Measurements from ENCODE around the gene ASTL. TPM values are rescaled to one million over a fixed set of nuclear protein-coding genes. Genes with fewer than 3 reads are reported as not detected.
"Not testable (repeated sequence)": the region's sequence is repeated elsewhere in the genome, so short reads cannot be mapped to it uniquely, and the experiment has no call there.

Gene ASTL
- total RNA-seq, 1 donor from 2014 or later: not detected

DNA sequence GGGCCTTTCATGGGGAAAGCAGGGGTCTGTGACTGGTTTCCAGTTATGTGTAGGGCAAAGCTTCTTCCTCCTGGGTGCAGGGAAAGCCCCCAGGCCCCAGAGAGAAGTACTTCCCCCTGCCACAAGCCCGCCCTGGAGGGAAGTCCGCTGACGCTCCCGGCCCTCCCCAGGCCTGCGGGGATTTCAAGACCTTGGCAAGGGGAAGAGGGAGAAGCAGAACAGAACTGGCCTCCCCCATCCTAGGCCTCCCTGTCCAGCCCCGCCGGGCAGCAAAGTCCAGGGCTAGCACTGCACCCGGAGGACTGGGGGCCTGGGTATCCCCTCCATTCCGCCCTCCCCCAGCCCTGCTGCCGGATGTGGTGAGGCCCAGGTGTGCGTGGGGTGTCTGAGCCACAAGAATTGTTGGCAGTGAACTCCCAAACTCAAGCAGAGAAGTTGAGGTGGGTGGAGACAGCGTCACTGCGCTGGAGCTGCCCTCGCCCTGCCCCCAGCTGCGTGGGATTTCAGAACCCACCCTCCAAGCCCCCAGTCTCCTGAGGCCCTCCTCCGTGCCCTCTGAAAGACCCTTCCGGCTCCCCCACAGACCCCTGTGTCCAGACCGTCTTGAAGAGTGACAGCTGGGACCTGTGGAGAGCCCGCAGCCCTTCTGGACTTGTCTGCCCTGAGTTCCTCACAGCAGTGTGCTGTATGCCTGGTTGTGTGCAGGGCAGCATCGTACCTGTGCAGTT, 8.0 kb upstream of the ASTL start:
- peak overlapping the region in 1 of 3 donors; percentile 8 for H3K9ac ChIP-seq (ENCODE audit: low read depth in 1 of 3, low read length in 3 of 3)
- H3K36me3 ChIP-seq (ENCODE audit: control insufficient read depth in 3 of 3, insufficient read depth in 3 of 3, low read length in 3 of 3): peaks cover 0 to 3% (median 2%) of the 10 kb centered on the region in 3 donors
- H3K4me3 ChIP-seq (ENCODE audit: low read length in 3 of 3): no peak overlapping the region
- no peaks in the 10 kb centered on the region for H3K27me3 ChIP-seq (ENCODE audit: control insufficient read depth in 3 of 3, insufficient read depth in 3 of 3, low read length in 3 of 3)
- peak overlapping the region; percentile 70 for H3K27ac ChIP-seq (ENCODE audit: low read depth, low read length)
- peaks cover 9 to 14% (median 14%) of the 10 kb centered on the region in 3 donors for H3K4me1 ChIP-seq (ENCODE audit: control insufficient read depth in 3 of 3, insufficient read depth in 3 of 3, low read length in 3 of 3)
- H3K9me3 ChIP-seq (ENCODE audit: control insufficient read depth in 3 of 3, low read length in 3 of 3): no peaks in the 10 kb centered on the region

- H3K36me3 ChIP-seq (ENCODE audit: control insufficient read depth in 3 of 3, insufficient read depth in 3 of 3, low read length in 3 of 3): peaks cover 0 to 3% (median 2%) of the 10 kb centered on the region in 3 donors
- peaks cover 9 to 14% (median 14%) of the 10 kb centered on the region in 3 donors for H3K4me1 ChIP-seq (ENCODE audit: control insufficient read depth in 3 of 3, insufficient read depth in 3 of 3, low read length in 3 of 3)
- H3K27ac ChIP-seq (ENCODE audit: low read depth, low read length): peak overlapping the region; percentile 70
- H3K27me3 ChIP-seq (ENCODE audit: control insufficient read depth in 3 of 3, insufficient read depth in 3 of 3, low read length in 3 of 3): no peaks in the 10 kb centered on the region
- H3K9me3 ChIP-seq (ENCODE audit: control insufficient read depth in 3 of 3, low read length in 3 of 3): no peaks in the 10 kb centered on the region
- H3K9ac ChIP-seq (ENCODE audit: low read depth in 1 of 3, low read length in 3 of 3): peak overlapping the region in 1 of 3 donors; percentile 45
- peak overlapping the region in 1 of 3 donors; percentile 38 for H3K4me3 ChIP-seq (ENCODE audit: low read length in 3 of 3)
These were observed 7.5 kb upstream of the ASTL start for GRCh38 chr2:96145848-96146152.

DNA sequence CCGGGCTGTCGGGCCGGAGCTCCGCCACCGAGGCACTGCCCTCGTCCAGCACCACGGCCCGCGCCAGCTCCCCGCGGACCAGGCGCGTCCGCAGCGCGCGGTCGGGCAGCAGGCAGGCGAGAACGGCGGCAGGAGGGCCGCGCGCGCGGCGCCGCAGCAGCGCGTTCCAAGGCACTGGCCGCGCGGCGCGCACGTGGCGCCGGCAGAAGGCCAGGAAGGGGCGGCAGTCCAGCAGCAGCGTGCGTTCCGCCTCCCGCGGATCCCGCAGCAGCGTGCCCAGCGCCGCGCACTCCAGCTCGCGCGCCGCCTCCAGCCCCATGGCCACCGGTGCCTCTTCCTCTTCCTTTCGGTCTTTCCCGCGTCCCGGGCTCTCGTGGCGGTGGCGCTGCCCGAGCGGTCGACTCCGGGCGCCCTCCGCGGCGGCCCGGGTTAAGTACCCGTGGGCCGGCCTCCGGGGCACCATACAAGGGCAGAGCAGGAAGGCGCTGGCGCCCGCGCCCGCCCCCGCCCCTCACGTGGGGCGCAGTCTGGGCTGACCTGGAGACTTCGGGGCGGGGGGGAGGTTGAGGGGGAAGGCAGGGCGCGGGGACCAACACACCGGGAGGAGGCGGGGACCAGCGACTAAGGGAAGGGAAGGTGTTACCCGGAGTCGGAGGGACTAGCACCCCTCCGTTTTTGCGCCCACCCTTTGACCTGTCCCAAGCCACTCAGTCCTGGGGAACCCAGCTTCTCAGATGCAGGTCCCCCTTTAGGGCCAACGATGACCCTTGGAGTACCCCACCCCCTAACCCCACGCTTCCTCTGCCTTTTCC, 6.9 kb upstream of the ASTL start, which contains the start of gene DUSP2:
DUSP2 (minus strand) TSS at position 405 of the 812 bp plus-strand sequence; CDS start at position 319, 86 bp downstream.
- H3K36me3 ChIP-seq (ENCODE audit: control insufficient read depth in 3 of 3, insufficient read depth in 3 of 3, low read length in 3 of 3): peaks cover 0 to 3% (median 2%) of the 10 kb centered on the region in 3 donors
- no peaks in the 10 kb centered on the region for H3K9me3 ChIP-seq (ENCODE audit: control insufficient read depth in 3 of 3, low read length in 3 of 3)
- H3K27me3 ChIP-seq (ENCODE audit: control insufficient read depth in 3 of 3, insufficient read depth in 3 of 3, low read length in 3 of 3): no peaks in the 10 kb centered on the region
- H3K27ac ChIP-seq (ENCODE audit: low read depth, low read length): peak within 1 kb of the TSS; percentile 70
- H3K9ac ChIP-seq (ENCODE audit: low read depth in 1 of 3, low read length in 3 of 3): peak within 1 kb of the TSS; percentile 61 to 81 (median 65)
- peak within 1 kb of the TSS; percentile 48 to 83 (median 80) for H3K4me3 ChIP-seq (ENCODE audit: low read length in 3 of 3)
- H3K4me1 ChIP-seq (ENCODE audit: control insufficient read depth in 3 of 3, insufficient read depth in 3 of 3, low read length in 3 of 3): peaks cover 9 to 14% (median 14%) of the 10 kb centered on the region in 3 donors

DNA sequence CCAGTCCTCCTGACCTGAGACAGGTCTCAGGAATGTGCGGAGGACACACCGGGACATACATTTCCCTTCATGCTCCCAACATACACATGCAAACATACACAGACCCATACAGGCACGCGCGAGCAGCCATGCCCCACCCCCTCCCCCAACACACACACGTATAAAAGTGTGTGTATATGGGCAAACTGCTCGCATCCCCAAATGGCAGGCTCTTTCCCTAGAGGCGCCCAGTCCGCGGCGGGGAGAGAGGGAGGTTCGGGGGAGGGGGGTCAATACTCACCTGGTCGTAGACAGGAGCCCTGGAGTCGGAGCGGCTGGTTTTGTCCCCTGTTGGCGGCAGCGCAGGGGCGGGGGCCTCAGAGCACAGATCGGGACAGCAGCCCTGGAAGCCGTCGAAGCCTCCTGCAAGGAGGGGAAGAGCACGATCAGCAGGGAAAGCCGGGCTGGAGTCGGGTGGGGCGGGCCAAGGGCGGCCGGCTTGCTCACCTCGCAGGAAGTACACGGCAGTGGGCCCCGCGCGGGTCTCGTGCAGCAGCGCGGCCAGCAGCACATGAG, 6.3 kb upstream of the ASTL start:
- H3K4me3 ChIP-seq (ENCODE audit: low read length in 3 of 3): peak overlapping the region; percentile 23 to 83 (median 80)
- no peak overlapping the region for H3K27ac ChIP-seq (ENCODE audit: low read depth, low read length)
- H3K9me3 ChIP-seq (ENCODE audit: control insufficient read depth in 3 of 3, low read length in 3 of 3): no peaks in the 10 kb centered on the region
- peaks cover 9 to 14% (median 14%) of the 10 kb centered on the region in 3 donors for H3K4me1 ChIP-seq (ENCODE audit: control insufficient read depth in 3 of 3, insufficient read depth in 3 of 3, low read length in 3 of 3)
- H3K27me3 ChIP-seq (ENCODE audit: control insufficient read depth in 3 of 3, insufficient read depth in 3 of 3, low read length in 3 of 3): no peaks in the 10 kb centered on the region
- H3K9ac ChIP-seq (ENCODE audit: low read depth in 1 of 3, low read length in 3 of 3): peak overlapping the region; percentile 61 to 81 (median 65)
- H3K36me3 ChIP-seq (ENCODE audit: control insufficient read depth in 3 of 3, insufficient read depth in 3 of 3, low read length in 3 of 3): peaks cover 0 to 3% (median 2%) of the 10 kb centered on the region in 3 donors

GRCh38 chr2:96143848-96144480, 5.7 kb upstream of the ASTL start:
- peaks cover 9 to 14% (median 14%) of the 10 kb centered on the region in 3 donors for H3K4me1 ChIP-seq (ENCODE audit: control insufficient read depth in 3 of 3, insufficient read depth in 3 of 3, low read length in 3 of 3)
- no peaks in the 10 kb centered on the region for H3K9me3 ChIP-seq (ENCODE audit: control insufficient read depth in 3 of 3, low read length in 3 of 3)
- no peak overlapping the region for H3K27ac ChIP-seq (ENCODE audit: low read depth, low read length)
- no peaks in the 10 kb centered on the region for H3K27me3 ChIP-seq (ENCODE audit: control insufficient read depth in 3 of 3, insufficient read depth in 3 of 3, low read length in 3 of 3)
- H3K36me3 ChIP-seq (ENCODE audit: control insufficient read depth in 3 of 3, insufficient read depth in 3 of 3, low read length in 3 of 3): peaks cover 0 to 3% (median 2%) of the 10 kb centered on the region in 3 donors
- peak overlapping the region in 2 of 3 donors; percentile 62 to 65 for H3K9ac ChIP-seq (ENCODE audit: low read depth in 1 of 3, low read length in 3 of 3)
- peak overlapping the region in 2 of 3 donors; percentile 80 to 83 for H3K4me3 ChIP-seq (ENCODE audit: low read length in 3 of 3)

DNA sequence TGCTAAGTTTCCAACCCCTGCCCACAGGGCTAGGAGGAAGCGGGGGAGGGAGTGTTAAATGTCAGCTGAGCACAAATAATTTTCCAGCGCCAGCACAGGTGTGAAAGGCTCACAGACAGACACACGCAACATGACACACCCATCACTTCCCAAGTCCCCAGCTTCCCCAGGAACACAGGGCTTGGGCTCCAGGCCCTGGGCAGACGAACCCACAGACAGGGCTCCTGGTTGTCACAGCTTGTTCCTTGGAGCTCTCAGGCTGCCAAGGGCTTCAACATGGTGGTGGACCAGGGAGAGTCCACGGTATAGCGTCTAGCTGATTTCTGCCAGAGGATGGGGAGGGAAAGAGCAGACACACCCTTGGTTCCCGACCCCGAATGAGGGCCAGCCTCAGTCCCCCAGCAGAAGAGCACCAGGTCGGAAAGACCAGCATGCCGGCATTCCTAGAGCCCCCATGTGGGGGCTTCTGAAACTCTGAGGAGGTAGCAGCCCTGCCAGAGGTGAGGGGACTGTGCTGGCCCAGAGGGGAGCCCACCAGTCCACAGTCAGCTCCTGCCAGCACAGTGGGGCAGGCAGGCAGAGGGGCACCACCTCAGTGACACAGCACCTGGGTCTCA, 5.0 kb upstream of the ASTL start:
- Histone ChIP-seq H3K9me3 (ENCODE audit: control insufficient read depth in 3 of 3, low read length in 3 of 3) (no peaks in the 10 kb centered on the region), H3K27ac (ENCODE audit: low read depth, low read length) (no peak overlapping the region), H3K36me3 (ENCODE audit: control insufficient read depth in 3 of 3, insufficient read depth in 3 of 3, low read length in 3 of 3) (peaks cover 0 to 3% (median 2%) of the 10 kb centered on the region in 3 donors), H3K9ac (ENCODE audit: low read depth in 1 of 3, low read length in 3 of 3) (no peak overlapping the region), H3K4me1 (ENCODE audit: control insufficient read depth in 3 of 3, insufficient read depth in 3 of 3, low read length in 3 of 3) (peaks cover 9 to 14% (median 14%) of the 10 kb centered on the region in 3 donors), H3K27me3 (ENCODE audit: control insufficient read depth in 3 of 3, insufficient read depth in 3 of 3, low read length in 3 of 3) (no peaks in the 10 kb centered on the region), H3K4me3 (ENCODE audit: low read length in 3 of 3) (no peak overlapping the region)

- Histone ChIP-seq H3K9me3 (ENCODE audit: control insufficient read depth in 3 of 3, low read length in 3 of 3) (no peaks in the 10 kb centered on the region), H3K4me1 (ENCODE audit: control insufficient read depth in 3 of 3, insufficient read depth in 3 of 3, low read length in 3 of 3) (peaks cover 9 to 14% (median 14%) of the 10 kb centered on the region in 3 donors), H3K36me3 (ENCODE audit: control insufficient read depth in 3 of 3, insufficient read depth in 3 of 3, low read length in 3 of 3) (peaks cover 0 to 3% (median 2%) of the 10 kb centered on the region in 3 donors), H3K4me3 (ENCODE audit: low read length in 3 of 3) (no peak overlapping the region), H3K27me3 (ENCODE audit: control insufficient read depth in 3 of 3, insufficient read depth in 3 of 3, low read length in 3 of 3) (peaks cover 2 to 6% (median 4%) of the 10 kb centered on the region in 3 donors), H3K9ac (ENCODE audit: low read depth in 1 of 3, low read length in 3 of 3) (no peak overlapping the region), H3K27ac (ENCODE audit: low read depth, low read length) (no peak overlapping the region)
These were observed 4.2 kb upstream of the ASTL start for GRCh38 chr2:96142217-96143113.

GRCh38 chr2:96141624-96141967, 3.3 kb upstream of the ASTL start:
- not testable (repeated sequence) for H3K27me3 ChIP-seq (ENCODE audit: control insufficient read depth in 3 of 3, insufficient read depth in 3 of 3, low read length in 3 of 3); H3K9ac ChIP-seq (ENCODE audit: low read depth in 1 of 3, low read length in 3 of 3); H3K4me3 ChIP-seq (ENCODE audit: low read length in 3 of 3)

More at GRCh38 chr2:96141624-96141967, 3.3 kb upstream of the ASTL start:
- H3K4me1 ChIP-seq (ENCODE audit: control insufficient read depth in 3 of 3, insufficient read depth in 3 of 3, low read length in 3 of 3): peaks cover 9 to 14% (median 12%) of the 10 kb centered on the region in 3 donors
- not testable (repeated sequence) for H3K36me3 ChIP-seq (ENCODE audit: control insufficient read depth in 3 of 3, insufficient read depth in 3 of 3, low read length in 3 of 3); H3K9me3 ChIP-seq (ENCODE audit: control insufficient read depth in 3 of 3, low read length in 3 of 3); H3K27ac ChIP-seq (ENCODE audit: low read depth, low read length)

Data from skeletal muscle tissue (tissue), 4 donors.